Measurements from ENCODE around the gene TRIM46. TPM values are rescaled to one million over a fixed set of nuclear protein-coding genes. Genes with fewer than 3 reads are reported as not detected.

Gene TRIM46
- 4.9 and 5.9 TPM in 2 replicates for total RNA-seq

GRCh38 chr1:155173478-155174323, at the start of gene TRIM46:
Gene TRIM46 (plus strand): TSS chr1:155173849. CDS start chr1:155173967, 118 bp downstream.

GRCh38 chr1:155127105-155127966, 46.3 kb upstream of the TRIM46 start, which contains the start of gene EFNA1:
Gene EFNA1 (plus strand): TSS chr1:155127876. CDS start chr1:155127978, 102 bp downstream.

DNA sequence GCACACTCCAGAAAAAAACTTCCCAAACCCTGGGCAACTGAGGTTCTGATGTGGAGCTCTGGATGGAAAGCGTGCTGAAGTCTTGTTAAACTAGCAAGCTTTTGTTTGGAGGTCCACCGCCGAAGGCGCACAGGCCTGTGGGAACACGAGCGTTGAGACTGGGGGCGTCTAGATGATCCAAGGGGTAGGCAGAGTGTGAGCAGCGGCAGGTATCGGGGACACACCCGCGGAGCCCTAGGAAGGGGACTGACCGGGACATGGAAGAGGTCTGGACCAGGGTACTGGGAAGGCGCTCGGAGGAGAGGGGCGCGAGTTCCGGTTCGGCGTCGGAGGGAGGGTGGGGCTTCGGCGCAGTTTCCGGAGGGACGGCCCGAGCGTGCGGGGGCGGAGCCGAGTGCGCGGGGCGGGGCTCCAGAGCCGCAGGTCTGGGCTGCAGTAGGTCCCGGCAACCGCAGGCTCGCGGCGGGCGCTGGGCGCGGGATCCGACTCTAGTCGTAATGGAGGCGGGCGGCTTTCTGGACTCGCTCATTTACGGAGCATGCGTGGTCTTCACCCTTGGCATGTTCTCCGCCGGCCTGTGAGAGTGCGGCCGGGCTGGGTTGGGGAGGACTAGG, 38.1 kb upstream of the TRIM46 start, which contains the start of gene SLC50A1:
Gene SLC50A1 (plus strand): TSS at position 438 of the 614 bp plus-strand sequence. CDS start 60 bp downstream, at position 498.

DNA sequence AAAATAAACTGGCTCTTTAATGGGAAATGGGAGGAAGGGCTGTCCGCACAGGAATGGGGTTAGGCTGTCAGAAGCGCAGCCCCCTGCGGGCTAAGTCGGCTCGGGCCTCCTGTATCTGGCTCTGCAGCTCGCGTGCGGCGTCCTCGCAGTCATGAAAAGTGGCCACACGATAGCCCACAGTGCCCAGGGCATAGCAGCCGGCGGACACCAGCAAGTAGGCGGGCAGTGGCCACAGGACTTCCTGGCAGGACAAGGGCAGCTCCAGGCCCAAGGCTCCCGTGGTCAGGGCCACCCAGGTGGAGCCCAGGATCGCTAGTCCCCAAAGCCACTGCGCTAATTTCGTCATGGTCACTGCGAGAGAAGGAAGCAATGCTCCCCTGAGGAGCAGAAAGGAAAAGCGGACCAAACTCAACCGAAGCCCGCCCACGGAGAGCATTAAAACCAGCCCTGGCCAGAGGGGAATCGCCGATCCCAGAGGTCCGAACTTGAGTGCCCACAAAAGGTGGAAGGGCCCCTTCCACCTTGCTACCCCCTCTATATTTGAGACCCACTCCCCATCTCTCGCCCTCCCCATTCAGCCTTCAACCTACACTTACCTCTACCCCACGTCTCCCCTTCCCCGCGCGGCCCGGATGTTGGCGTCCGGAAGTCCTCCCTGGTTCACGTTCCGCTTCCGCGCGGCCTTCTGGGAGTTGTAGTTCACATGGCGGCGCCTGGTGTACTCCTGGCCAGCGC, 33.6 kb upstream of the TRIM46 start, which contains the start of gene DPM3:
Gene DPM3 (minus strand): TSS at position 637 of the 735 bp plus-strand sequence. CDS start 291 bp downstream, at position 346.

GRCh38 chr1:155172732-155173477, 744 bp upstream of the TRIM46 start, which contains the start of gene KRTCAP2:
Gene KRTCAP2 (minus strand): TSS chr1:155173304. CDS start chr1:155173224, 80 bp downstream.

GRCh38 chr1:155207806-155208540, 34.3 kb downstream of the TRIM46 start, which contains the start of gene THBS3:
Gene THBS3 (minus strand): TSS chr1:155207897. CDS start chr1:155207876, 21 bp downstream.

DNA sequence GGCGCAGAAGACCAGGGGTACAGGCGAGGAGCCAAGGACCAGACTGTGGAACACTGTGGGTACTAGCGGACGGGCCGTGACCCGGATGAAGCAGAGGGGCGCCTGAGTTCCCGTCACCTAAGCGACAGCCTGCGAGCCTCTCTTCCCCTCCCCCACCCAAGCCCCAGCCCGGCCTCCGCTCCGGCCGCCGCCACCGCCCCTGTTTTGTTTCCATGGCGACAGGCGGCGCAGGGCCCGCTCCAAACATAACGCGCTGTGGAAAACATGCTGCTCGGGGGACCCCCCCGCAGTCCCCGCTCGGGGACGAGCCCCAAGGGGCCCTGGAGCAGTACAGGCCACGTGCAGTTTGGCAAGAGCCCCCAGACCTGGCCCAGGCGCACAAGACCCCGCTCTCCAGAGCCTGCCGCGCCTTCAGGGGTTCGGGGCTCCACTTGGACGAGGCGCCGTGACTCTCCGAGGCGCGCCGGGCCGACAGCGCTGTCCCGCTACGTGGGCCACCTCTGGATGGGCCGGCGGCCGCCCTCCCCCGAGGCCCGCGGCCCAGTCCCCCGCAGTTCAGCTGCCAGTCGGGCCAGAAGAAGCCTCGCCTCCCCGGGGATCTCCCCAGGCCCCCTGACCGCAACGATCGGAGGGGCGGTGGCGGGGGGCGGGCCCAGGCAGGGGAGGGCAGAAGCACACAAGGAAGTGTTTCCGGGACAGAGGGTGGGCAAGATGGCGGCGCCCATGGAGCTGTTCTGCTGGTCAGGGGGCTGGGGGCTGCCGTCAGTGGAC, 35.1 kb downstream of the TRIM46 start, which contains the start of gene MTX1:
Gene MTX1 (plus strand): TSS at position 155 of the 771 bp plus-strand sequence. CDS start 110 bp downstream, at position 265.

Other genes starting within 250 kb of the TRIM46 start
- gene PMVK, start 237.1 kb upstream of the TRIM46 start, total RNA-seq: 8.8 and 13.7 TPM in 2 replicates
- gene PBXIP1, start 217.8 kb upstream of the TRIM46 start, total RNA-seq: 90.7 and 96.4 TPM in 2 replicates
- gene PYGO2, start 212.1 kb upstream of the TRIM46 start, total RNA-seq: 4.9 and 5.0 TPM in 2 replicates
- 144 and 203 TPM in 2 replicates for gene SHC1, start 203.1 kb upstream of the TRIM46 start, total RNA-seq
- gene CKS1B, start 199.2 kb upstream of the TRIM46 start, total RNA-seq: 49.8 and 80.9 TPM in 2 replicates
- gene FLAD1, start 190.5 kb upstream of the TRIM46 start, total RNA-seq: 23.7 and 28.6 TPM in 2 replicates
- gene LENEP, start 180.3 kb upstream of the TRIM46 start, total RNA-seq: 0.18 TPM in 1 of 2 replicates, not detected in the other
- gene ZBTB7B, start 171.0 kb upstream of the TRIM46 start, total RNA-seq: 10.1 and 15.6 TPM in 2 replicates
- gene DCST2, start 140.1 kb upstream of the TRIM46 start, total RNA-seq: 0.09 TPM in 1 of 2 replicates, not detected in the other
- not detected in 2 replicates for gene DCST1, start 140.0 kb upstream of the TRIM46 start, total RNA-seq
- 279 and 339 TPM in 2 replicates for gene ADAM15, start 122.5 kb upstream of the TRIM46 start, total RNA-seq
- gene EFNA4, start 110.1 kb upstream of the TRIM46 start, total RNA-seq: 8.7 and 11.3 TPM in 2 replicates
- gene EFNA3, start 95.0 kb upstream of the TRIM46 start, total RNA-seq: 1.0 and 1.6 TPM in 2 replicates
- gene EFNA1, start 46.0 kb upstream of the TRIM46 start, total RNA-seq: 62.8 and 82.9 TPM in 2 replicates
- 20.9 and 25.9 TPM in 2 replicates for gene SLC50A1, start 38.0 kb upstream of the TRIM46 start, total RNA-seq
- 29.1 and 35.1 TPM in 2 replicates for gene DPM3, start 33.3 kb upstream of the TRIM46 start, total RNA-seq
- 96.6 and 105 TPM in 2 replicates for gene KRTCAP2, start 545 bp upstream of the TRIM46 start, total RNA-seq
- 12.9 and 13.5 TPM in 2 replicates for gene THBS3, start 34.0 kb downstream of the TRIM46 start, total RNA-seq
- 37.1 and 45.6 TPM in 2 replicates for gene MTX1, start 34.8 kb downstream of the TRIM46 start, total RNA-seq
- 2.8 and 5.6 TPM in 2 replicates for gene ENTREP3, start 81.6 kb downstream of the TRIM46 start, total RNA-seq
- gene SCAMP3, start 88.5 kb downstream of the TRIM46 start, total RNA-seq: 24.5 and 26.4 TPM in 2 replicates
- gene CLK2, start 99.7 kb downstream of the TRIM46 start, total RNA-seq: 20.2 and 29.8 TPM in 2 replicates
- gene HCN3, start 103.6 kb downstream of the TRIM46 start, total RNA-seq: 0.56 and 0.90 TPM in 2 replicates
- gene PKLR, start 127.6 kb downstream of the TRIM46 start, total RNA-seq: under 0.01 TPM in 1 of 2 replicates, not detected in the other
- 151 and 294 TPM in 2 replicates for gene FDPS, start 135.0 kb downstream of the TRIM46 start, total RNA-seq
- 8.5 and 10.1 TPM in 2 replicates for gene RUSC1, start 147.0 kb downstream of the TRIM46 start, total RNA-seq